GM20000 (cell line): Measurements from ENCODE around the gene CREB5.

Source experiments
- DNase-seq: peaks from one replicate; pipeline ENCODE4 v3.0.0; 2012; ENCODE audit warnings: low spot score
- TF ChIP-seq, protein P1 (sequence below): IDR thresholded peaks from 2 replicates; pipeline ENCODE4 v1.5.1; 2012; ENCODE audit warnings: mild to moderate bottlenecking, control low read depth; ENCODE audit errors: extremely low read depth, missing control alignments

Gene CREB5

DNA sequence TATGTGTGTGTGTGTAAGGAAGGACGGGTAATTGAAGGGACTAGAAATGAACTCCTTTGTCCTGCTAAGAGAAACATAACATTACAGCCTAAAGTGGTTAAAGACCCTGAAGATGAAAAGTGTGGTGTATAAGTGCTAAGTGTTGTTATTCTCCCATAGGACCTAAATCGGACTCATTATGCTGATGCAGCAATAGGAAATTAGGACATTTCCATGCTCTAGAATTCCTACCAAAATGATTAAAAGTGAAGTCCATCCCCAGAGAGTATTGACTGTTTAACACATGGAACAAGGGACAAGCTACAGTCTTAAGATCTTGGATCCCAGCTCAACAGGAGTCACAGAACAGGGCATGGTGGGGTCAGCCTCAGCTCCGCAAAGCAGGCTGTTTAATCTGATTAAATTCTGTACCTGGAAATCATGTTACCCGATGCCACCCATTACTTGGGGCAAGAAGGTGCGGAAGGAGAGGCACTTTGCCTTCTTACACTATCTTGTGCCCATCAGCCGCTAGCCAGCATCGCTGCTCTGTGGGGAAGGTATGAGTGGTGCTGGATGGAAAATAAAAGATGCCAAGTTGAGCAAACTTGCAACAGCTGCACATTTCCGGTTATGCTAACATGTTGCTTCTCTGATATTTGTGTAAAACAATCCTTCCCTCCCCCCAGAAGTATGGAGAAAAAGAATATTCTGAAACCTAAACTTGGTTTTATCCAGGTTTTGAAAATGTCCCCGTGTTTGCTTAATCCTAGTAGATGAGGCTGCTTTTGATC, 100.5 kb downstream of the CREB5 start:
- no peak for DNase-seq
- TF ChIP-seq, protein P1, sequence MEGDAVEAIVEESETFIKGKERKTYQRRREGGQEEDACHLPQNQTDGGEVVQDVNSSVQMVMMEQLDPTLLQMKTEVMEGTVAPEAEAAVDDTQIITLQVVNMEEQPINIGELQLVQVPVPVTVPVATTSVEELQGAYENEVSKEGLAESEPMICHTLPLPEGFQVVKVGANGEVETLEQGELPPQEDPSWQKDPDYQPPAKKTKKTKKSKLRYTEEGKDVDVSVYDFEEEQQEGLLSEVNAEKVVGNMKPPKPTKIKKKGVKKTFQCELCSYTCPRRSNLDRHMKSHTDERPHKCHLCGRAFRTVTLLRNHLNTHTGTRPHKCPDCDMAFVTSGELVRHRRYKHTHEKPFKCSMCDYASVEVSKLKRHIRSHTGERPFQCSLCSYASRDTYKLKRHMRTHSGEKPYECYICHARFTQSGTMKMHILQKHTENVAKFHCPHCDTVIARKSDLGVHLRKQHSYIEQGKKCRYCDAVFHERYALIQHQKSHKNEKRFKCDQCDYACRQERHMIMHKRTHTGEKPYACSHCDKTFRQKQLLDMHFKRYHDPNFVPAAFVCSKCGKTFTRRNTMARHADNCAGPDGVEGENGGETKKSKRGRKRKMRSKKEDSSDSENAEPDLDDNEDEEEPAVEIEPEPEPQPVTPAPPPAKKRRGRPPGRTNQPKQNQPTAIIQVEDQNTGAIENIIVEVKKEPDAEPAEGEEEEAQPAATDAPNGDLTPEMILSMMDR: no peak

DNA sequence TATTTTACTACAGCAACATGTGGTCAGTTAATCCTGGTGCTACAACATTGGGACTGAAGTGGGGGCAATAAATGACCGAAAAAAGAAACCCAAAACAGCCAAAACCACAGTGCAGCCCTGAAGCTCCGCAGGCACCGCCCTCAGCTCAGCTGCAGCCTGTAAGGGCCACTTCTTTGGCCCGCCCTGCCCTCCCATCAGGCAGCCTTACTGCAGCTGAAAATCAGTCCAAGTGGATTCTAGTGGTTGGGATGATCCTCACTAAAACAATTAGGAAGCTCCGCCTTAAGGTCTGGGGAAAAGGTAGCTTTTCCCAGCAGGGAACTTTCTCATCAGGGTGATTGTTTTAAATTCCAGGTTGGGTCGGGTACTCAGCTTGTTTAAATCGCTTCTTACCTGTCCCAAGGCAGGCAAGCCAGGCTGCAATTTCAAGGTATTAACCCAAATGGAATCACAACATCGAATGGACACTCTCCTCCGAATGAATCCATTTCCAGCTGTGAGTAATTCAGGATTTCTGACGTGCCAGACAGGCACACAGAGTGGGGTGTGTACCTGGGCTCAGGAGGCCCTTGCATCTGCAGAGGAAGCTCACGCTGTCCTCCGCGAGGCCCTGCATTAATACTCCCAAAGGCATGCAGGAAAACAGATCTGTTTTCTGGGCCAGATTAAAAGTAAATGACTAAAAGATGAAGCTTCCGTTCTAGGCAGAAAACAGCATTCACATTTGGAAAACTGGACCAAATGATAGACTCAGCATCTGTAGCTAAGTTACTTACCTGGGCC, 104.3 kb downstream of the CREB5 start:
- TF ChIP-seq, protein P1: no peak
- no peak for DNase-seq

DNA sequence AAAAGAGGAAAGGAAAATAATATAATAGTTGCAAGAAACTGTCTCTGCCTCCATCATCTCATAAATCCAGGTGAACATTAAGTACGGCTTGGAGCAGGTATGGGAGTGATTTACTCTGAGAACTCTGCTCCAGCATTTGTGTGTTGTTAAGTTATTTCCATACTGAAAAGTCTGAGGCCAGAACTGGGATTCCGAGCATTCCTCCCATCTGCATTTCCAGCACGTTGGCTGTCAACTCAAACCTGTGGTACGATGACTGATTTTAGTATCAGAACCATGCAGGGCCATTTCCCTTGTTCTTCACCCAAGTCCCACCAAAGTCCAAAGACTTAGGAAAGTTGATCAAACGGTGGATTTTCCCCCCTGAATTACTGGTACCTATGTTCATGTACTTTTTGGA, 104.9 kb downstream of the CREB5 start:
- DNase-seq: no peak
- TF ChIP-seq, protein P1: no peak

DNA sequence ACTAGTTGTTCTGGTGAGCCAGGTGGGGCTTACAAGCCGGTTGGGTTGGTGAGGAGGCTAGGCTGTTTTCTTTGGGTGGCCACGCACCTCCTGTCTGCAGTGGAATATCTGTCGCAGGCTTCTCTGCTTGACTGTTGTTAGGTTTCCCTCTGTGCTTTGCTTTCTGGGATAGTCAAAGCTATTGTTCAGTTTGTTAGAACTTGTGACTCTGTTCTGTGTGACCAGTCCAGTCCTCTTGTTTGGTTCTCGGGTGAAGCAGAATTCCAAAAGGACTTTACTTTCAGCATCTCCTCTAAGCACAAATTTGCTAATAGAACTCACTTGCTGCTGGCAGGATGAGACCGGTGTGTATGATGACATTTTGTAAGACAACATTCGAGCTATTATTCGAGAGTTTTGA, 105.3 kb downstream of the CREB5 start:
- TF ChIP-seq, protein P1: no peak

DNA sequence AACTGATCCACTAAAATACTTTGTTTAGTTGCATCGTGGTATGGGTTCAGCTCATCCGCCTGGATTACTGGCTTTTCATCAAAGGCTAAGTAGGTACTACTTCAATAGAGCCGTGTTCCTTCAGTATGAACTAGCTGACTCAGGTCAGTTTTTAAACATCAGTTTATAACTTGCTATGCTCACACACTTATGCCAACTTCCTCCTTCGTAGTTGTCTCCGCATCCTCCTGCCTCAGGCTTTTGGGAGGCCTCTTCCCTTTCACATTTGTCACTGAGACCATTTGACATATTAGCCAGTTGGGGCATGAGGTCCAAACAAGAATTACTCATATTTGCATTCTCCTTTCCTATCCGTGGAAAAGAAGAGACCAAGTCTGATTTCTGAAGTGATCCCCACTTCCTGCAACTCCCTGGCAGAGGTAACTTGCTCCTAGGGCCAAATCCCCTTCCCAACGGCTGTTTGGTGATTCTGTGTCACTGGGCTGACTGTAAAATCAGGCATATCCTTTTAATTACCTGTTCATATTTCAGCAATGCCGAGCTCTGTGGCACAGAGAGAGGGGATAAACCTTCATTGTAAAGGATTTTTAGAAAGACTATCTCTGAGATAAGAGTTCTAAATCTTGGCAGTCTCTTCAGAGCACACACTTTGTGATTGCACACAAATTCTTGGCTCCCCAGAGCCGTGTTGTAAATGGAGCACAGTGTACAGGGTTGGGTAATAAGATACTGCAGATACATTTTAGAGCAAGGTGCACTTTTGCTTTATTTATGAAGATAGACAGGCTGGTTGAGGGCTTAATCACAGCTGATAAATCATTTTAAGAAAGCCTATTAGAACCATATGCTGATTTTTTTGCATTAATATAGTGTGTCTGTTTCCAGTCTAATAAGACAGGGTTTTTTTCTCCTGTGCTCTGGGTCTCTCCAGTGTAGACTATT, 108.0 kb downstream of the CREB5 start:
- TF ChIP-seq, protein P1: no peak
- no peak for DNase-seq

More for the DNA sequence above, 105.3 kb downstream of the CREB5 start:
- DNase-seq: no peak

DNA sequence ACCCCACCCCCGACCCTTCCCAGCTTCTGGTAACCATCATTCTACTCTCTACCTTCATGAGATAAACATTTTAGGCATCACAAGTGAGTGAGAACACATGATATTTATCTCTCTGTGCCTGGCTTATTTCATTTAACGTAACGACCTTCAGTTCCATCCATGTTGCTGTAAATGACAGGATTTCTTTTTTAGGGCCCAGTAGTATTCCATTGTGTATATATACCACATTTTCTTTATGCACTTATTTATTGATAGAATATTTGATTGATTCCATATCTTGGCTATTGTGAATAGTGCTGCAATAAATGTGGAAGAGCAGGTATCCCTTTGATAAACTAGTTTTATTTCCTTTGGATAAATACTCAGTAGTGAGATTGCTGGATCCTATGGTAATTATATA, 112.7 kb downstream of the CREB5 start:
- no peak for DNase-seq
- TF ChIP-seq, protein P1: no peak
